Pancreas (tissue), 10 donors: ENCODE results near the gene HLCS. TPM values are rescaled to one million over a fixed set of nuclear protein-coding genes. Genes with fewer than 3 reads are reported as not detected.

ENCODE experiments used
- ATAC-seq, 4 donors: fragments of 200-7000 bp; cut with Tn5 transposase; one replicate each; pipeline versions ENCODE4 v1.8.0 to v1.9.1; 2020; ENCODE audit warnings: mild to moderate bottlenecking in 4 of 4, moderate library complexity in 4 of 4
- DNase-seq, 6 donors: peaks; one replicate each; pipeline ENCODE4 v3.0.0-alpha.2; 2020
- FAIRE-seq: peaks from 2 replicates; lab custom pipeline; 2012; peaks lifted over from hg19 to GRCh38; lab: Jason Lieb, UNC
- H3K27ac ChIP-seq, 4 donors: fragments of 200-600 bp; sonication (generic); 1 replicate in 3 of 4; 2 replicates in 1 of 4; pipeline versions ENCODE4 v1.5.0 to v1.8.0; 2020
- H3K27me3 ChIP-seq, 4 donors: fragments of 200-600 bp; one replicate each; pipeline ENCODE4 v1.8.0; 2021
- H3K36me3 ChIP-seq, 3 donors: fragments of 200-600 bp; sonication (generic) in 1 of 3; one replicate each; pipeline versions ENCODE4 v1.5.0 to v1.8.0; 2020 to 2021
- H3K4me1 ChIP-seq, 3 donors: fragments of 200-600 bp; one replicate each; pipeline ENCODE4 v1.8.0; 2021
- H3K4me3 ChIP-seq, 4 donors: fragments of 200-600 bp; sonication (generic) in 2 of 4; one replicate each; pipeline versions ENCODE4 v1.5.0 to v1.8.0; 2020 to 2021
- H3K9me3 ChIP-seq, 4 donors: fragments of 200-600 bp; one replicate each; pipeline ENCODE4 v1.8.0; 2021
- WGBS, 2 donors: extraction: QIAGEN DNeasy Blood & Tissue Kit; methylation state at CpG; one replicate each; pipeline ENCODE4 v1.1.7; 2013; 5-methylcytosine and 5-hydroxymethylcytosine counted together
- intact Hi-C, 3 donors: fragments of 100-400 bp; cut with DNase I; formaldehyde crosslinking; loops; one replicate each; pipeline versions ENCODE4 v1.11.1 to v1.14.2; 2022
- polyA plus RNA-seq, 2 donors: library from polyadenylated mRNA; stranded (reverse); fragments of 200-250 nt; gene quantifications; one replicate each; pipeline ENCODE4 v1.2.3, GENCODE V29; 2013
- total RNA-seq, 6 donors: library from RNA; stranded (reverse); fragmentation: NEBNext Ultra II Directional in 4 of 6; extraction: Animal tissue kit (Norgen Biotek cat#: 25700) in 4 of 6; gene quantifications; one replicate each; pipeline versions ENCODE4 v1.2.1 to v1.2.4, GENCODE V29; 2021 to 2023
- TF ChIP-seq, protein P1 (sequence below), 4 donors: fragments of 200-600 bp; sonication (generic) in 3 of 4; IDR thresholded peaks; one replicate each; pipeline versions ENCODE4 v1.5.0 to v1.8.0; 2021; ENCODE audit warnings: antibody characterized with exemption in 4 of 4
- donor health status: healthy with polysubstance abuse.
- donor health status: DM: no; HTN: no; CAD: no; lungs with moderate emphysema.
- donor health status: DM: no; HTN: no; CAD: no.
- donor health status: control.
- donor health status: control.
- donor health status: Bipolar disorder and iron deficiency.
- donor health status: DM: yes; HTN: yes; CAD: no.
- donor health status: DM: no; HTN: no; CAD: no.
- donor health status: DM: no; HTN: no; CAD: no.
- donor health status: DM: yes; HTN: yes; CAD: no.

HLCS gene
- total and polyA plus RNA-seq, 8 donors: 5.5 to 14.0 (median 11.9) TPM

DNA sequence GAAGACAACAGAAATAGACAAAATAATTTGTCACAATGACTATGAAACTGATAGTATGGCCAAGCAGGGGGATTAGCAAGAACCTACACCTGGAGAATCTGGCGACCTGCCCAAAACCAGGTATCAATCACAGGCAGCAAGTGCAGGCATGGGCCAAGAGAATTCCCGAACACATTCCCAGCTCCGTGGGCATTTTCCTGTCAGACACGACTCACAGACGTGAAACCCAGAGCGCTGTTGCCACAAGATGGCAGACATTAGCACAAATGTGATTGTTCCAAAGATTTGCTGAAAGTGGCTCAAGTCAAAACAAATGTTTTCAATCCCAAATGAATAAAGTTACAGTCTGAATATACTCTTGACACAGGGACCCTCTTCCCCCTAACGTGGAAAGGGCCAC, 36.8 kb downstream of the HLCS start:
- Histone ChIP-seq H3K27me3 (no peaks in the 10 kb centered on the region), H3K36me3 (peaks cover 0 to 7% (median 0%) of the 10 kb centered on the region in 3 donors), H3K4me1 (peaks cover 15 to 23% (median 20%) of the 10 kb centered on the region in 3 donors), H3K27ac (peak overlapping the region in 2 of 4 donors; percentile 37 to 53), H3K9me3 (no peaks in the 10 kb centered on the region), H3K4me3 (no peak overlapping the region)
- FAIRE-seq: no peak
- DNase-seq: peak; percentile 60 to 81 (median 76)
- ATAC-seq: peak; percentile 63 to 72 (median 70)
- TF ChIP-seq, protein P1, sequence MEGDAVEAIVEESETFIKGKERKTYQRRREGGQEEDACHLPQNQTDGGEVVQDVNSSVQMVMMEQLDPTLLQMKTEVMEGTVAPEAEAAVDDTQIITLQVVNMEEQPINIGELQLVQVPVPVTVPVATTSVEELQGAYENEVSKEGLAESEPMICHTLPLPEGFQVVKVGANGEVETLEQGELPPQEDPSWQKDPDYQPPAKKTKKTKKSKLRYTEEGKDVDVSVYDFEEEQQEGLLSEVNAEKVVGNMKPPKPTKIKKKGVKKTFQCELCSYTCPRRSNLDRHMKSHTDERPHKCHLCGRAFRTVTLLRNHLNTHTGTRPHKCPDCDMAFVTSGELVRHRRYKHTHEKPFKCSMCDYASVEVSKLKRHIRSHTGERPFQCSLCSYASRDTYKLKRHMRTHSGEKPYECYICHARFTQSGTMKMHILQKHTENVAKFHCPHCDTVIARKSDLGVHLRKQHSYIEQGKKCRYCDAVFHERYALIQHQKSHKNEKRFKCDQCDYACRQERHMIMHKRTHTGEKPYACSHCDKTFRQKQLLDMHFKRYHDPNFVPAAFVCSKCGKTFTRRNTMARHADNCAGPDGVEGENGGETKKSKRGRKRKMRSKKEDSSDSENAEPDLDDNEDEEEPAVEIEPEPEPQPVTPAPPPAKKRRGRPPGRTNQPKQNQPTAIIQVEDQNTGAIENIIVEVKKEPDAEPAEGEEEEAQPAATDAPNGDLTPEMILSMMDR (IDR thresholded peaks at IDR 0.05): no peak
- intact Hi-C loops: loop anchor here in 2 of 3 donors (10.0 kb wide), 3 partner anchors 185 to 425 kb away; no protein-coding TSS in a partner anchor
- 13 to 18% methylated on average over 7 of the region's 7 CpGs for WGBS, 2 donors

DNA sequence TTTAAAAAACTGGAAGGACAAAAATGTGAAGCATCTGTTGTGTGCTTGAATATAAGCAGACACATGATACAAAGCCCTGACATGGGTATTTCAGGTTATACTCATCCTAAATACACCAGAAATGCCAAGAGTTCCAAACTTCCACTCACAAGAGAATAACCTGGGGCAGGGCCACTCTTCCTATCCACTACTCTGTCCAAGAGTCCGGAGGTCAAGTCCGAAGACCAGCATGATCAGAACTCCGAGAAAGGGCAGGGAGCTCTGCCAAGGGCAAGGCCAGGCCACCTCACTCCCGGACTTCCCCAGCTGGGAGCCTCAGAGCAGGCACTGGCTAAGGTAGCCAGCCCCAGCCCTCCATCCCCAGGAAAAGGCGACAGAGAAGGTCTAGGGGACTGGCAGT, 37.5 kb downstream of the HLCS start:
- FAIRE-seq: no peak
- Histone ChIP-seq H3K4me1 (peaks cover 15 to 23% (median 20%) of the 10 kb centered on the region in 3 donors), H3K27me3 (no peaks in the 10 kb centered on the region), H3K27ac (peak overlapping the region in 3 of 4 donors; percentile 13 to 53 (median 37)), H3K4me3 (no peak overlapping the region), H3K9me3 (no peaks in the 10 kb centered on the region), H3K36me3 (peaks cover 0 to 6% (median 0%) of the 10 kb centered on the region in 3 donors)
- WGBS, 2 donors: 33 to 34% methylated on average over 5 of the region's 5 CpGs
- peak in 1 of 6 donors; percentile 46 for DNase-seq
- peak; percentile 25 to 67 (median 46) for ATAC-seq
- intact Hi-C loops: loop anchor here in 2 of 3 donors (10.0 kb wide), 3 partner anchors 184 to 424 kb away; no protein-coding TSS in a partner anchor
- TF ChIP-seq, protein P1 (IDR thresholded peaks at IDR 0.05): no peak

DNA sequence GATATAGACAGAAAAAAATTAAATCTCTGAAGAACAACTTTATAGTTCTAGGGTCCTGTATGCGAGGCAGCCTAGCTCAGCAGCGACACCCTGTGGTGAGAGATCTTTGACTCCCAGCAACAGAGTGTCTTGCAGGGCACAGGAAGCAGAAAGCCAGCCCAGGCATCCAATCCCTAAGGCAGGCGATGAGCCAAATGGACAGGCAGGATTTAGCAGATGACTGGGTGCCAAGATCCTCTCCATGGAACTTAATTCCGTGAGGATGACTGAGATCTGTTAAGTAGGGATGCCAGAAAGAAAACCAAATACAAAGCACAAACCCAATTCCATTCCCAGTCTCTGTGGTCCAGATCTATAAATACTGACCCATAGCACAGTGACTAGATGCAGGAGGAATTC, 38.8 kb downstream of the HLCS start:
- ATAC-seq: peak; percentile 76 to 90 (median 90)
- FAIRE-seq: no peak
- WGBS, 2 donors: 10 to 13% methylated on average over 4 of the region's 4 CpGs
- Histone ChIP-seq H3K9me3 (no peaks in the 10 kb centered on the region), H3K4me1 (peaks cover 15 to 23% (median 20%) of the 10 kb centered on the region in 3 donors), H3K27ac (no peak overlapping the region), H3K36me3 (no peaks in the 10 kb centered on the region), H3K27me3 (no peaks in the 10 kb centered on the region), H3K4me3 (no peak overlapping the region)
- DNase-seq: peak; percentile 66 to 87 (median 80)
- TF ChIP-seq, protein P1 (IDR thresholded peaks at IDR 0.05): peak; percentile 62 to 91 (median 78)
- intact Hi-C loops: loop anchor here in 2 of 3 donors (10.0 kb wide), 3 partner anchors 183 to 423 kb away; no protein-coding TSS in a partner anchor

DNA sequence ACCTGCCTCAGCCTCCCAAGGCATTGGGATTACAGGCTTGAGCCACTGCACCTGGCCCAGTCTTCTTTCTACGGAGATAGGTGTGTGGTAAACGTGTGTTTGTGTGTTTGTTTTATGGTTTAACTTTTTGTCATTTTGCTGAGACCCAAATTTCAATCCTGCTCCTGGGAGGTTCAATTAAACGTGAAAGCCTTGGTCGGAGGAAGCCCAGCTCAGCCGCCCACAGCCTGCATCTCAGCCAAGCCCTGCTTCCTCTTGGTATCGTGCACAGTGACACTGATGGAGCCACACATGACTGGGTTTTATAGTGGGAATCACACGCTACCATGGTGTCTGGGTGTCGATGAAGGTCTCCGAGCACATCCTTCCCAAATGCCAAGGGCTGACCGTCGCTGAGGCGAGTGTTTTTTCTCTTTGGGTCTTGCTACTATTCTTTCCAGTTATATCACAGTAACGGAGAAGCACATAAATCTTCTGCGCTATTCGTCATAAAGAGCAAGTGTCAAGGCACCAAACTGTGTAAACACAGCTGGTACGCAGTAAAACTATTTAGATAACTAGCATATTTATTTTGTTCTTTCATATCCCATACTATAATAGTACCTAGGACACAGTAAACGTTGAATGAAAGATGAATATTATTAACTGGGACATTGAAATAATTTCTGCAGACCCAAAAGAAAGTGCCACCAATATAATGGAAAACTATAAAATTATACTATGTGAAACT, 39.3 kb downstream of the HLCS start:
- H3K27me3 ChIP-seq: no peaks in the 10 kb centered on the region
- intact Hi-C loops: loop anchor here in 2 of 3 donors (10.0 kb wide), 3 partner anchors 182 to 422 kb away; no protein-coding TSS in a partner anchor
- H3K4me1 ChIP-seq: peaks cover 15 to 23% (median 20%) of the 10 kb centered on the region in 3 donors
- H3K9me3 ChIP-seq: no peaks in the 10 kb centered on the region
- ATAC-seq (peak in 1 of 4 donors; percentile 25), FAIRE-seq (peak; percentile 63), DNase-seq (no peak)
- H3K4me3 ChIP-seq: no peak overlapping the region
- no peaks in the 10 kb centered on the region for H3K36me3 ChIP-seq
- WGBS, 2 donors: 65 to 67% methylated on average over 17 of the region's 17 CpGs
- TF ChIP-seq, protein P1 (IDR thresholded peaks at IDR 0.05): no peak
- H3K27ac ChIP-seq: no peak overlapping the region
